Left ventricle myocardium superior (tissue), 1 donor: ENCODE data around the gene CD8A. TPM values are rescaled to one million over a fixed set of nuclear protein-coding genes. Genes with fewer than 3 reads are reported as not detected.
"Not testable (repeated sequence)": the region's sequence is repeated elsewhere in the genome, so short reads cannot be mapped to it uniquely, and the experiment has no call there.

ENCODE experiments used
- ATAC-seq: fragments of 200-7000 bp; cut with Tn5 transposase; one replicate; pipeline ENCODE4 v1.9.1; 2020; ENCODE audit warnings: mild to moderate bottlenecking, moderate library complexity
- DNase-seq: peaks from one replicate; pipeline ENCODE4 v3.0.0-alpha.2; 2020
- intact Hi-C: fragments of 100-400 bp; cut with micrococcal nuclease; formaldehyde crosslinking; loops from one replicate; pipeline ENCODE4 v1.11.0; 2022
- long read RNA-seq: library from polyadenylated mRNA; unstranded; transcript quantifications from one replicate; pipeline ENCODE4 v2.0.0, GENCODE V29; 2021
- total RNA-seq: library from RNA; stranded (reverse); fragmentation: NEBNext Ultra II Directional; extraction: Animal tissue kit (Norgen Biotek cat#: 25700); gene quantifications from one replicate; pipeline ENCODE4 v1.2.1, GENCODE V29; 2021
- donor health status: DM: no; HTN: yes; CAD: no; lungs with severe emphysema.

CD8A gene
- 1.5 TPM for total RNA-seq
- long read RNA-seq, partial matches to known transcripts: 2 of 4 reads
- long read RNA-seq, other reads (novel, unspliced or antisense): 0 of 4 reads

GRCh38 chr2:86790676-86791572 lies at the start of gene CD8A:
TSS of gene CD8A (minus strand) at chr2:86790913. CDS start at chr2:86790825, 88 bp downstream.
- intact Hi-C loops: no loop called here
- DNase-seq (no peak), ATAC-seq (no peak)

GRCh38 chr2:86839871-86840548 lies 49.3 kb upstream of the CD8A start:
- DNase-seq, ATAC-seq, intact Hi-C loops: not testable (repeated sequence)

- ATAC-seq, DNase-seq, intact Hi-C loops: not testable (repeated sequence)
These were observed 48.7 kb upstream of the CD8A start for GRCh38 chr2:86839455-86839854.

GRCh38 chr2:86837714-86838113 lies 47.0 kb upstream of the CD8A start:
- ATAC-seq, intact Hi-C loops: not testable (repeated sequence)

GRCh38 chr2:86836915-86837695 lies 46.4 kb upstream of the CD8A start:
- intact Hi-C loops: not testable (repeated sequence)
- ATAC-seq (peak; percentile 97), DNase-seq (peak; percentile 56)

More at GRCh38 chr2:86837714-86838113, 47.0 kb upstream of the CD8A start:
- not testable (repeated sequence) for DNase-seq

- ATAC-seq, DNase-seq, intact Hi-C loops: not testable (repeated sequence)
These were observed 44.8 kb upstream of the CD8A start for GRCh38 chr2:86835548-86835889.

GRCh38 chr2:86833315-86833714 lies 42.6 kb upstream of the CD8A start:
- DNase-seq (no peak), ATAC-seq (no peak)
- intact Hi-C loops: no loop called here

- ATAC-seq (no peak), DNase-seq (no peak)
- intact Hi-C loops: no loop called here
These were observed 41.8 kb upstream of the CD8A start for GRCh38 chr2:86832334-86833096.

- DNase-seq (no peak), ATAC-seq (no peak)
- intact Hi-C loops: no loop called here
These were observed 40.8 kb upstream of the CD8A start for GRCh38 chr2:86831537-86831936.

GRCh38 chr2:86826951-86827350 lies 36.2 kb upstream of the CD8A start:
- no peak for ATAC-seq
- DNase-seq: no peak
- intact Hi-C loops: no loop called here

- ATAC-seq (no peak), DNase-seq (no peak)
- intact Hi-C loops: no loop called here
These were observed 35.1 kb upstream of the CD8A start for GRCh38 chr2:86825693-86826381.

GRCh38 chr2:86825036-86825692 lies 34.5 kb upstream of the CD8A start:
- intact Hi-C loops: no loop called here
- no peak for ATAC-seq
- no peak for DNase-seq

- intact Hi-C loops: no loop called here
- ATAC-seq: no peak
- DNase-seq: no peak
These were observed 32.1 kb upstream of the CD8A start for GRCh38 chr2:86822668-86823345.

- intact Hi-C loops: no loop called here
- ATAC-seq (no peak), DNase-seq (no peak)
These were observed 31.1 kb upstream of the CD8A start for GRCh38 chr2:86821842-86822241.

GRCh38 chr2:86821306-86821705 lies 30.6 kb upstream of the CD8A start:
- ATAC-seq: no peak
- no peak for DNase-seq
- intact Hi-C loops: no loop called here

GRCh38 chr2:86818957-86819356 lies 28.2 kb upstream of the CD8A start:
- intact Hi-C loops: no loop called here
- DNase-seq (no peak), ATAC-seq (no peak)

- DNase-seq: no peak
- intact Hi-C loops: no loop called here
- ATAC-seq: no peak
These were observed 27.5 kb upstream of the CD8A start for GRCh38 chr2:86818114-86818801.
